Stimulated activated CD4-positive, alpha-beta T cell treated with anti-CD3 and anti-CD28 coated beads, TNF-alpha, amount 100 ng/mL, for 48 hours (primary cell): ENCODE data around the gene PLD6.
"Not testable (repeated sequence)": the region's sequence is repeated elsewhere in the genome, so short reads cannot be mapped to it uniquely, and the experiment has no call there.

Experiments used
- DNase-seq, 3 donors: peaks; one replicate each; pipeline ENCODE4 v3.0.0-alpha.2; 2020; ENCODE audit warnings: low read depth in 3 of 3

Gene PLD6, protein sequence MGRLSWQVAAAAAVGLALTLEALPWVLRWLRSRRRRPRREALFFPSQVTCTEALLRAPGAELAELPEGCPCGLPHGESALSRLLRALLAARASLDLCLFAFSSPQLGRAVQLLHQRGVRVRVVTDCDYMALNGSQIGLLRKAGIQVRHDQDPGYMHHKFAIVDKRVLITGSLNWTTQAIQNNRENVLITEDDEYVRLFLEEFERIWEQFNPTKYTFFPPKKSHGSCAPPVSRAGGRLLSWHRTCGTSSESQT

DNA sequence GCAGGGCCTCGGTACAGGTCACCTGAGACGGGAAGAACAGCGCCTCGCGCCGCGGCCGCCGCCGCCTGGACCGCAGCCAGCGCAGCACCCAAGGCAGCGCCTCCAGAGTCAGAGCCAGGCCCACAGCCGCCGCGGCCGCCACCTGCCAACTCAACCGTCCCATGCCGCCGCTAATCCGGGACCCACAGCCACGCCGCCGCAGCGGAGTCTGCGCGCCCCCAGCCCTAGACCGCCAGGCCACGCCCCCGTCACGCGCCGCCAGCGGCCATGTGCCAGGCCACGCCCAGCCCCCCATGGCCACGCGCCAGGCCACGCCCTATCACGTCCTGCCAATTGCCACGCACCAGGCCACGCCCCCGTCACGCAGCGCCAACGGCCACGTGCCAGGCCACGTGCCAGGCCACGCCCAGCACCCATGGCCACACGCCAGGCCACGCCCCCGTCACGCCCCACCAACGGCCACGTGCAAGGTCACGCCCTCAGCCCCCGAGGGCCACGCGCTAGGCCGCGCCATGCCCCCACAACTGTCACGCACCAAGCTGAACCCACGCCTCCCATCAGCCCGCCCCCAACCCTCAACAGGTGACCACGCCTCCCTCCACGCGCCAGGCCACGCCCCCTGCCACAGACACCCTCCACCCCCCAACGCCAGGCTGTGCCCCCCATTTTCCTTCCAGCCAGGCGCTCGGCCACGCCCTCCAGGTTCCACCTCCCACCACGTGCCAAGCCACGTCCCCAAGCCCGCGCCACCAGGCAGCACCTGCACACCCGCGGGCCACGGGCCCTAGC, at the start of gene PLD6:
Gene PLD6, minus strand, starts transcription at position 210 of the 789 bp plus-strand sequence. Its CDS starts 47 bp downstream, at position 163.
- peak; percentile 88 to 90 (median 89) for DNase-seq

GRCh38 chr17:17255689-17256088, 49.6 kb upstream of the PLD6 start:
- not testable (repeated sequence) for DNase-seq

- no peak for DNase-seq
Observed at GRCh38 chr17:17254036-17254435, 47.9 kb upstream of the PLD6 start.

DNA sequence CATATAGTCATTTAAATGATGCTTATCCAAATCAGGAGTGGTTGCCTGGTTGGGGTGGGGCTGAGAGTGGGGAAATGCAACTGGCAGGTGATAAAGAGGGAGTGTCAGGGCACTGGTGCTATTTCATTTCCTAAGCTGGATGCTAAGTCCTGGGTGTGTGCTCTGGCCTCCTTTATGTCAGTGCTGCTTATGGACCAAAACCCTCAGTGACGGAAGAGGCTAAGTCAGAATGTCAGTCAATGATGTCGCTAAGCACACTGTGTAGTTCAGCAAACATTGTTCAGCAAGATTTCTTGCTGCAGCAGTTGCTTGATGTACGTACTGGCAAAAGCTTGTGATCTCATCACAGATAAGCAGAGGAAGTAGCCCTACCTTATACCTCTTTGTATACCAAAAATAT, 47.3 kb upstream of the PLD6 start:
- DNase-seq: no peak

- no peak for DNase-seq
Observed at GRCh38 chr17:17252149-17252661, 46.1 kb upstream of the PLD6 start.

DNA sequence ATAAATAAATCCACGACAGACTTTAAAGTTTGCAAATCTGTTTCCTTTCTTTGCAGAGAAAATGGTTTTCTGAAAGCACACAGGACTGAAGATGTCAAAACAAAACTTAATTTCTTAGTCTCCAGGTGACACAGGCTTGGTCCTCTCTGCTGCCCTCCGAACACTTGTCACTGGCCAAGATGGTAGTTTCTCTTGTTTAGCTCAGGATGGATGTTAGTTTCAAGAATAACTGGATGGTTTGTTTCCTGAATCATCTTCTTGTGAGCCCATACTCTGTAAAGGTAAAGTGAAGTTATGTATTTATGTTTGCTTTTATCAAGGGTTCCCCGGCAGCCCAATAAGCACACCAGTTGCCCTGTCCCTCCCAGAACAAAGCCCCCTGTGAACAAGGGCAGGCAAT, 40.7 kb upstream of the PLD6 start:
- DNase-seq: no peak

GRCh38 chr17:17243163-17243562, 37.0 kb upstream of the PLD6 start:
- no peak for DNase-seq

DNA sequence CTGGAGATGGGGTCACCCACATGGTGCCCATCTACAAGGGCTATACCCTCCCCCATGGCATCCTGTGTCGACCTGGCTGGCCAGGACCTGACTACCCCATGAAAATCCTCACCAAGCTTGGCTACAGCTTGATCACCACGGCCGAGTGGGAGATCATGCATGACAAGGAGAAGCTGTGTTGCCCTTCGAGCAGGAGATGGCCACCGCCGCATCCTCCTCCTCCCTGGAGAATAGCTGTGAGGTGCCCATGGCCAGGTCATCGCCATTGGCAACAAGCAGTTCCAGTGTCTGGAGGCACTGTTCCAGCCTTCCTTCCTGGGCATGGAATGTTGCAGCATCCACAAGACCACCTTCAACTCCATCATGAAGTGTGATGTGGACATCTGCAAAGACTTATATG, 36.1 kb upstream of the PLD6 start:
- DNase-seq: no peak

GRCh38 chr17:17241656-17242055, 35.5 kb upstream of the PLD6 start:
- no peak for DNase-seq

GRCh38 chr17:17239832-17240231, 33.7 kb upstream of the PLD6 start:
- DNase-seq: no peak

DNA sequence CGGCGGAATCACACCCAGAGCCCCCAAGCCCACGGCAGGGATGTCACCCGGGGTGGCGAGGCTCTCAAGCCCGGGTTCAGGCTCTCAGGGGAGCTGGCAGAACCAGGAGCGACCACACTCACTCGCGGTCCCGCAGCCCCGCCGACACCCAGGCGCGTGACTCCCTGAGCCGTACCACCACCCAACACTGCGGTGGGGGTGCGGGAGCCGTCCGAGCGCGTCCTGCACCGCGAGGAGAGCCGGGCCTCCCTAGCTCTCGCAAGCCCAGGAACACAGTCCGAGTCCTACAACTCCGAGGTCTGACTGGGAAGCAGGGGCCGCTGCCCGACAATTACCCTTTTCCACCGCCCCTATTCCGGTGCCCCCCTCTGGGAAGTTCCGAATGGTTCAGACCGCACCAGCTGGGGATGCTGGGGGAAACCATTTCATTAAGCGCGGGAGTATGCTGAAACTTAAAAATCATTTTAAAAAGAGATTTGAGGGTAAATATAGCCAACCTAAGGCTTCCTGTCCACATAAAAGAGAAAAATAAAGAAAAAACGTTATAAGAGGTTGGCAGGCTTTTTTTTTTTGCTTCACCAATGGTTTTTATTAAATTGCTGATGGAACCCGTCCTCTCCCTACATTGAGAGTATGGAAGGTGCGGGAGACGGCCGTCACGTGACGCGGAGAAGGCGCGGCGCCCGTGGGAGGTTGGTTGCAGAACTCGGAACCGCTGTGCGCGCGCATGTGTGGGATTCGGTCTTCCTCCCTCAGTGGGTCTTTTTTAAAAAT, 31.1 kb upstream of the PLD6 start, which contains the start of gene FLCN:
Gene FLCN, minus strand, starts transcription at position 143 of the 774 bp plus-strand sequence. CDS start 9,031 bp downstream, outside the sequence.
- peak; percentile 72 to 82 (median 76) for DNase-seq

DNA sequence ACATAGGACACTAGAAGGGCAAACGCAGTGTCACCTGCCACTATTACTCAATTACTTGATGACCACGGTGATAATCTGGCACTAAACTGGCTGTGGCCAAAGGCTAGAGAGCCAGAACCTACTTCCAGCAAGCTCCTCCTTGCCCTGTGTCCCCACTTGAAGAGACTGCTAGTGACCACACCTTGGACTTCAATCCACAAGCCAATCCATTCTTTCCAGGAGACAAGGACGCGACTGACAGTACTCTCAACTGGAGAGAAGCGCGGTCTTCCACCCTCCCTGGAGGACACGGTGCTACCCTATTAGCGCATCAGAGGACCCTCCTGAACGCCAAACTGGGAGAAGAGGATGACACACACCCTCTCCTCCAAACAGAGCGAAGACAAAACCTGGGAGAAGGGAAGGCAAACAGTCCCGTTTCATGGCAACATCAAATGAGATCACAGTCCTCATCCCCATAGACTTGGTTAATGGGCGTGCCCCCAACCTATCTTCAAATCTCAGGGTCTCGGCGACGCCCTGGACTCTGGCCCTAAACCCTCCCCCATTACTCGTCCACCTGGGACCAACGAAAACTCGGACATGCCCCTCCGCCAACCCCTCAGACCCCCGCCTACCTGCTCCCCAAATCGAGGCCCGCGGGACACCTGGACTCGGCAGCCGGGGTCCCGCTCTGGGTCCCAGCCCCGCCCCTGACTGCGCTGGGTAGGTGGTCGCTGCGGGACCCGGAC, 30.3 kb upstream of the PLD6 start:
- DNase-seq: peak in 1 of 3 donors; percentile 13

DNA sequence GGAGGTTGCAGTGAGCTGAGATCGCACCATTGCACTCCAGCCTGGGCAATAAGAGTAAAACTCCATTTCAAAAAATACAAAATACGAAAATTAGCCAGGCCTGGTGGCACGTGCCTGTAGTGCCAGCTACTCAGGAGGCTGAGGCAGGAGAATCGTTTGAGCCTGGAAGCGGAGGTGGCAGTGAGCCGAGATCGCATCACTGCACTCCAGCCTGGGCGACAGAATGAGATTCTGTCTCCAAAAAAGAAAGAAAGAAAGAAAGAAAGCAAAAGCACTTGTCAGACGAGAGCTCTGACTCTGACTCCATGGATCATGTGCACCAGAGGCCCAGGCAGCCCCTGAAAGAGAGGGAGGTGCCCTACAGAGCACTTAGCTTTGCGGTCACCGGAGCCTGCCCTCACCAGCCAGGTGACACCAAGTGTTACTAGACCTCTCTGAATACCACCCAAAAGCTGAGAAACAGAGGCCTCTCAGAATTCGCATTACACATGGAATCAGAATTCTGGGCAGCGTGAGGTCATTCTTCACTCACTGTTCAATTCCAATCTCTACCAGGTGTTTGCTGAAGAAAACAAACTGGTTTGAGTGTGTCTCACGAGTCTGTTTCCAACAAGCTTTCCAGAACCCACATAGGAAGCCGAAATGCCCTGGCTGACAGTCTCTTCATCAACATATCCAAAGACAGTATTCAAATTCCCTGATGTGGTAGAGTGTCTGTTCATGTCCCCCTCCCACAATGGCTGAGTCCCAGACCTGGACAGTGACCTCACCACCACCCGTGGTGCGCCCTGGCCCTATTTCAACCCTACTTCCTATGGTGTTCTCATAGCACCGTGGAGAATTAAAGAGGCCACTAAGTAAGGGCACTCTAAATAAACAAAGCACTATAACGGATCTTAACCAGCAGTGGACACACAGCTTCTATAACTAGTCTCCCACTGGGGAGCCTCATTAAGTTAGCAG, 29.4 kb upstream of the PLD6 start:
- DNase-seq: no peak

DNA sequence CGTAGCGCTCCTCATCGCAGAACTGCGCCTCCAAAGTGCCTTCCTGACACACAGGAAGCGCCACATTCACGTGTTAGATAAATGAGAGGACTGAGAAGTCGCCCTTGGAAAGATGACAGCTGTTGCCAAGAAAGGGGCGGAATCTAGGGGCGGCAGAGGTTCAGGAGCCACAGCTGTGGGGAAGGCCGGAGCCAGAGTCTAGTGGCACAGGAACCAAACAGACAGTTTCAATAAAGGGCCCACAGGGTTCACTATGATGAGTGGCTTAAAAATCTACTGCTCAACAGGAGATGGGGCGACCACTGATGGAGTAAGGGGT, 26.1 kb upstream of the PLD6 start:
- no peak for DNase-seq

GRCh38 chr17:17231621-17232302, 25.6 kb upstream of the PLD6 start:
- DNase-seq: no peak

- DNase-seq: no peak
Observed at GRCh38 chr17:17229416-17230384, 23.6 kb upstream of the PLD6 start.

DNA sequence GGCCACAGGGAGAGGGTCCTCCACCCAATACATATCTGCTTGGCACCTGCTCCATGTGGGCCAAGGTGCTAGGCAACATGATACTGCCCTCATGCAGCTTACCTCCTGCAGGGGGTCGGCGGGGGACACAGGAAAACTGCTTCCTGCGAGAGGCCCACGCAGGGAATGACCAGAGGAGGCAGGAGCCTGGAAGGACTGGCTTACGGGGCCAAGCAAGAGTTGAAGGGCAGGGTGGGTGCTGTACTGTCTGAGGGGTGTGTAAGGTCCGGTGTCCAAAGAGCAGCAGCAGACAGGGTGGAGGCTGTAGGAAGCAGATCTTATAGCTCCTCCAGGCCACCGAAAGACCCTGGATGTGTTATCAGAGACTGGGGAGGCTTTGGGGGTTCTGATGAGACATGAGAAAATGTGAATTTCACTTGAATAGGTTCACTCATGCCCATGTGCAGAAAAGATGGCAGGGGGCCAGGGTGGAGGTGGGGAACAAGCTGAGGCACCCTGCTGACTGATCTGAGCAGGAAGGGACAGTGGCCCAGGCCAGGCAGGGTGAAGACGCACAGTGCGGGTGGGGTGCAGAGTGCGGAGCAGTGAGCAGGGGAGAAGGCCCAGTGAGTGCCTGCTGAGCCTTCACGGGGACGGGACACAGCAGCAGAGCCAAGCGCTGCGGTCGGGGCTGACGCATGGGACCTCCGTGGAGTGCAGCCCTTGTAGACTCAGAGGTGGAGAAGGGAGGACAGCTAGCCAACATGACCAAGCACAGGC, 22.6 kb upstream of the PLD6 start:
- no peak for DNase-seq
